Fibroblast of the conjunctiva (primary cell): ENCODE measurements around the gene ZFAND3.

Experiments used
- DNase-seq: peaks from one replicate; pipeline ENCODE4 v3.0.0-alpha.2; 2010; ENCODE audit warnings: low read depth

Gene ZFAND3

GRCh38 chr6:37819177-37819801 is at the start of gene ZFAND3:
Gene ZFAND3, plus strand, starts transcription at chr6:37819727. Its CDS starts 219 bp downstream, at chr6:37819946.
- DNase-seq, result peak; percentile 87

- no peak for DNase-seq
Observed at GRCh38 chr6:37774028-37774680, 45.4 kb upstream of the ZFAND3 start.

- DNase-seq, result no peak
Observed at GRCh38 chr6:37776566-37776965, 43.0 kb upstream of the ZFAND3 start.

GRCh38 chr6:37777272-37777834 is 42.2 kb upstream of the ZFAND3 start:
- no peak for DNase-seq

- DNase-seq, result no peak
Observed at GRCh38 chr6:37779111-37779800, 40.3 kb upstream of the ZFAND3 start.

- no peak for DNase-seq
Observed at GRCh38 chr6:37779902-37780628, 39.5 kb upstream of the ZFAND3 start.

- DNase-seq, result no peak
Observed at GRCh38 chr6:37781788-37782187, 37.7 kb upstream of the ZFAND3 start.

GRCh38 chr6:37783025-37783855 is 36.3 kb upstream of the ZFAND3 start:
- DNase-seq, result peak; percentile 29

- no peak for DNase-seq
Observed at GRCh38 chr6:37783856-37784584, 35.5 kb upstream of the ZFAND3 start.

- DNase-seq, result no peak
Observed at GRCh38 chr6:37784585-37784967, 35.0 kb upstream of the ZFAND3 start.

- DNase-seq, result no peak
Observed at GRCh38 chr6:37785002-37785662, 34.4 kb upstream of the ZFAND3 start.

- DNase-seq, result no peak
Observed at GRCh38 chr6:37785663-37786270, 33.8 kb upstream of the ZFAND3 start.

- no peak for DNase-seq
Observed at GRCh38 chr6:37787216-37787615, 32.3 kb upstream of the ZFAND3 start.

GRCh38 chr6:37788259-37788658 is 31.3 kb upstream of the ZFAND3 start:
- DNase-seq, result no peak

- peak; percentile 95 for DNase-seq
Observed at GRCh38 chr6:37791156-37791919, 28.2 kb upstream of the ZFAND3 start.

GRCh38 chr6:37792457-37793033 is 27.0 kb upstream of the ZFAND3 start:
- DNase-seq, result no peak

GRCh38 chr6:37793067-37793466 is 26.5 kb upstream of the ZFAND3 start:
- DNase-seq, result no peak

- no peak for DNase-seq
Observed at GRCh38 chr6:37794825-37795224, 24.7 kb upstream of the ZFAND3 start.
